ENCODE results near the gene TCEA2.

GRCh38 chr20:64102647-64103354 lies 39.8 kb downstream of the TCEA2 start:
- TF ChIP-seq CTCF (IDR thresholded peaks at IDR 0.05) (no peak), POLR2A (IDR thresholded peaks at IDR 0.05; ENCODE audit: low read depth) (no peak)

Data from esophagus muscularis mucosa (tissue), 3 donors.